WTC11 (cell line): ENCODE measurements around the gene DMRTA2.

Experiments
- ESRRA ChIP-seq: sonication (generic); formaldehyde crosslinking; IDR thresholded peaks from 2 replicates; pipeline ENCODE4 v1.8.1; 2022; ENCODE audit warnings: mild to moderate bottlenecking, missing genetic modification reagents, borderline replicate concordance
- FOXP1 ChIP-seq: sonication (generic); formaldehyde crosslinking; IDR thresholded peaks from 2 replicates; pipeline ENCODE4 v1.8.0; 2022; ENCODE audit warnings: missing genetic modification reagents, mild to moderate bottlenecking, moderate library complexity, borderline replicate concordance
- SP1 ChIP-seq: sonication (generic); formaldehyde crosslinking; conservative IDR thresholded peaks from 2 replicates; pipeline ENCODE4 v1.8.1; 2022; ENCODE audit warnings: missing genetic modification reagents
- TF ChIP-seq, protein P1 (sequence below): sonication (generic); formaldehyde crosslinking; IDR thresholded peaks from 2 replicates; pipeline ENCODE4 v1.8.1; 2022; ENCODE audit warnings: low read depth, missing genetic modification reagents, borderline replicate concordance
- TF ChIP-seq, protein P2 (sequence below): fragments of 200-600 bp; IDR thresholded peaks from 2 replicates; pipeline ENCODE4 v1.8.0; 2022; ENCODE audit warnings: antibody characterized with exemption
- TF ChIP-seq, protein P3 (sequence below): sonication (generic); formaldehyde crosslinking; IDR thresholded peaks from 2 replicates; pipeline ENCODE4 v1.8.1; 2023; ENCODE audit warnings: mild to moderate bottlenecking, moderate library complexity, missing genetic modification reagents
- TF ChIP-seq, protein P4 (sequence below): sonication (generic); formaldehyde crosslinking; IDR thresholded peaks from 2 replicates; pipeline ENCODE4 v1.8.0; 2022; ENCODE audit warnings: mild to moderate bottlenecking, missing genetic modification reagents
- TF ChIP-seq, protein P5 (sequence below): sonication (generic); formaldehyde crosslinking; IDR thresholded peaks from 2 replicates; pipeline ENCODE4 v1.8.1; 2022; ENCODE audit warnings: mild to moderate bottlenecking, missing genetic modification reagents, moderate library complexity, borderline replicate concordance

DNA sequence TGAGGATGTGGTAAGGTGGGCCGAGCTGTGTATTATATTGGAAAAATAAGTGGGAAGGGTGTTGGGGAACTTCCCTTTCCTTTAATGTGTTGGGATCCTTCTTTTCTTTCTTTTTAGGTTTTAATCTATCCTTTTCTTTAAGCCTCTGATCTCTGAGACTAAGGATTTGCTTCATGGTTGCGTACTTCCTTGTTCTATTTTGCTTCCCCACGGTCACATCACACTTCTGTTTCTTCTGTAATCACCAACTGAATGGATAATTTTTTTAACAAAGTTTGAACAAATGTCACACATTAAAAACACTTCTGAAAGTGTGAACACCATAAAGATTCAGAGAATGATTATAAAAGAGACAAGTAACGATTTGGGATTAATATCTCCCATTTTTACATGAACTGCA lies 17.4 kb downstream of the DMRTA2 start:
- TF ChIP-seq, protein P1, sequence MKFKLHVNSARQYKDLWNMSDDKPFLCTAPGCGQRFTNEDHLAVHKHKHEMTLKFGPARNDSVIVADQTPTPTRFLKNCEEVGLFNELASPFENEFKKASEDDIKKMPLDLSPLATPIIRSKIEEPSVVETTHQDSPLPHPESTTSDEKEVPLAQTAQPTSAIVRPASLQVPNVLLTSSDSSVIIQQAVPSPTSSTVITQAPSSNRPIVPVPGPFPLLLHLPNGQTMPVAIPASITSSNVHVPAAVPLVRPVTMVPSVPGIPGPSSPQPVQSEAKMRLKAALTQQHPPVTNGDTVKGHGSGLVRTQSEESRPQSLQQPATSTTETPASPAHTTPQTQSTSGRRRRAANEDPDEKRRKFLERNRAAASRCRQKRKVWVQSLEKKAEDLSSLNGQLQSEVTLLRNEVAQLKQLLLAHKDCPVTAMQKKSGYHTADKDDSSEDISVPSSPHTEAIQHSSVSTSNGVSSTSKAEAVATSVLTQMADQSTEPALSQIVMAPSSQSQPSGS (CRISPR knock-in tag) = no peak
- TF ChIP-seq, protein P2, sequence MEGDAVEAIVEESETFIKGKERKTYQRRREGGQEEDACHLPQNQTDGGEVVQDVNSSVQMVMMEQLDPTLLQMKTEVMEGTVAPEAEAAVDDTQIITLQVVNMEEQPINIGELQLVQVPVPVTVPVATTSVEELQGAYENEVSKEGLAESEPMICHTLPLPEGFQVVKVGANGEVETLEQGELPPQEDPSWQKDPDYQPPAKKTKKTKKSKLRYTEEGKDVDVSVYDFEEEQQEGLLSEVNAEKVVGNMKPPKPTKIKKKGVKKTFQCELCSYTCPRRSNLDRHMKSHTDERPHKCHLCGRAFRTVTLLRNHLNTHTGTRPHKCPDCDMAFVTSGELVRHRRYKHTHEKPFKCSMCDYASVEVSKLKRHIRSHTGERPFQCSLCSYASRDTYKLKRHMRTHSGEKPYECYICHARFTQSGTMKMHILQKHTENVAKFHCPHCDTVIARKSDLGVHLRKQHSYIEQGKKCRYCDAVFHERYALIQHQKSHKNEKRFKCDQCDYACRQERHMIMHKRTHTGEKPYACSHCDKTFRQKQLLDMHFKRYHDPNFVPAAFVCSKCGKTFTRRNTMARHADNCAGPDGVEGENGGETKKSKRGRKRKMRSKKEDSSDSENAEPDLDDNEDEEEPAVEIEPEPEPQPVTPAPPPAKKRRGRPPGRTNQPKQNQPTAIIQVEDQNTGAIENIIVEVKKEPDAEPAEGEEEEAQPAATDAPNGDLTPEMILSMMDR = no peak
- TF ChIP-seq, protein P3, sequence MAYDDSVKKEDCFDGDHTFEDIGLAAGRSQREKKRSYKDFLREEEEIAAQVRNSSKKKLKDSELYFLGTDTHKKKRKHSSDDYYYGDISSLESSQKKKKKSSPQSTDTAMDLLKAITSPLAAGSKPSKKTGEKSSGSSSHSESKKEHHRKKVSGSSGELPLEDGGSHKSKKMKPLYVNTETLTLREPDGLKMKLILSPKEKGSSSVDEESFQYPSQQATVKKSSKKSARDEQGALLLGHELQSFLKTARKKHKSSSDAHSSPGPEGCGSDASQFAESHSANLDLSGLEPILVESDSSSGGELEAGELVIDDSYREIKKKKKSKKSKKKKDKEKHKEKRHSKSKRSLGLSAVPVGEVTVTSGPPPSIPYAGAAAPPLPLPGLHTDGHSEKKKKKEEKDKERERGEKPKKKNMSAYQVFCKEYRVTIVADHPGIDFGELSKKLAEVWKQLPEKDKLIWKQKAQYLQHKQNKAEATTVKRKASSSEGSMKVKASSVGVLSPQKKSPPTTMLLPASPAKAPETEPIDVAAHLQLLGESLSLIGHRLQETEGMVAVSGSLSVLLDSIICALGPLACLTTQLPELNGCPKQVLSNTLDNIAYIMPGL (CRISPR knock-in tag) = no peak
- TF ChIP-seq FOXP1 (CRISPR knock-in tag) (no peak), SP1 (CRISPR knock-in tag) (no peak), ESRRA (CRISPR knock-in tag) (no peak)
- TF ChIP-seq, protein P4, sequence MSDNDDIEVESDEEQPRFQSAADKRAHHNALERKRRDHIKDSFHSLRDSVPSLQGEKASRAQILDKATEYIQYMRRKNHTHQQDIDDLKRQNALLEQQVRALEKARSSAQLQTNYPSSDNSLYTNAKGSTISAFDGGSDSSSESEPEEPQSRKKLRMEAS = no peak
- TF ChIP-seq, protein P5, sequence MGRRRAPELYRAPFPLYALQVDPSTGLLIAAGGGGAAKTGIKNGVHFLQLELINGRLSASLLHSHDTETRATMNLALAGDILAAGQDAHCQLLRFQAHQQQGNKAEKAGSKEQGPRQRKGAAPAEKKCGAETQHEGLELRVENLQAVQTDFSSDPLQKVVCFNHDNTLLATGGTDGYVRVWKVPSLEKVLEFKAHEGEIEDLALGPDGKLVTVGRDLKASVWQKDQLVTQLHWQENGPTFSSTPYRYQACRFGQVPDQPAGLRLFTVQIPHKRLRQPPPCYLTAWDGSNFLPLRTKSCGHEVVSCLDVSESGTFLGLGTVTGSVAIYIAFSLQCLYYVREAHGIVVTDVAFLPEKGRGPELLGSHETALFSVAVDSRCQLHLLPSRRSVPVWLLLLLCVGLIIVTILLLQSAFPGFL (CRISPR knock-in tag) = no peak
